ENCODE measurements around the gene GMEB1.
"Not testable (repeated sequence)": the region's sequence is repeated elsewhere in the genome, so short reads cannot be mapped to it uniquely, and the experiment has no call there.

The GMEB1 gene

GRCh38 chr1:28668191-28668955, at the start of gene GMEB1:
GMEB1 (plus strand) TSS chr1:28668784; CDS start chr1:28683613, 14,829 bp downstream.
- DNase-seq, result peak; percentile 87

GRCh38 chr1:28631713-28632112, 36.9 kb upstream of the GMEB1 start:
- DNase-seq, result no peak

- no peak for DNase-seq
Measured at GRCh38 chr1:28632560-28632959, 36.0 kb upstream of the GMEB1 start.

- peak; percentile 12 for DNase-seq
Measured at GRCh38 chr1:28640766-28641165, 27.8 kb upstream of the GMEB1 start.

- no peak for DNase-seq
Measured at GRCh38 chr1:28642056-28642846, 26.3 kb upstream of the GMEB1 start.

- peak; percentile 91 for DNase-seq
Measured at GRCh38 chr1:28642847-28643635, 25.5 kb upstream of the GMEB1 start, which contains the start of gene TAF12. TAF12 (minus strand) TSS chr1:28643067; CDS start chr1:28622081, 20,986 bp downstream.

GRCh38 chr1:28644494-28644893, 24.1 kb upstream of the GMEB1 start:
- no peak for DNase-seq

- not testable (repeated sequence) for DNase-seq
Measured at GRCh38 chr1:28645406-28645805, 23.2 kb upstream of the GMEB1 start.

GRCh38 chr1:28646040-28646439, 22.5 kb upstream of the GMEB1 start:
- no peak for DNase-seq

GRCh38 chr1:28648008-28648473, 20.5 kb upstream of the GMEB1 start:
- peak; percentile 89 for DNase-seq

- DNase-seq, result peak; percentile 94
Measured at GRCh38 chr1:28648474-28649198, 19.9 kb upstream of the GMEB1 start, which contains the start of gene RNU11. RNU11 (plus strand) TSS chr1:28648600.

GRCh38 chr1:28653063-28653462, 15.5 kb upstream of the GMEB1 start:
- DNase-seq, result not testable (repeated sequence)

- not testable (repeated sequence) for DNase-seq
Measured at GRCh38 chr1:28653870-28654269, 14.7 kb upstream of the GMEB1 start.

GRCh38 chr1:28655448-28656311, 12.9 kb upstream of the GMEB1 start:
- not testable (repeated sequence) for DNase-seq

- no peak for DNase-seq
Measured at GRCh38 chr1:28656335-28656734, 12.2 kb upstream of the GMEB1 start.

- no peak for DNase-seq
Measured at GRCh38 chr1:28663871-28664470, 4.6 kb upstream of the GMEB1 start.

- no peak for DNase-seq
Measured at GRCh38 chr1:28666806-28667205, 1.8 kb upstream of the GMEB1 start.

- DNase-seq, result peak; percentile 49
Measured at GRCh38 chr1:28668956-28669723, 556 bp downstream of the GMEB1 start.

GRCh38 chr1:28671254-28671780, 2.7 kb downstream of the GMEB1 start:
- DNase-seq, result no peak

- not testable (repeated sequence) for DNase-seq
Measured at GRCh38 chr1:28672971-28673370, 4.4 kb downstream of the GMEB1 start.

All from stimulated activated CD4-positive, alpha-beta T cell treated with anti-CD3 and anti-CD28 coated beads, Interleukin-4, amount 100 ng/mL, for 24 hours (primary cell).